HG02870 (cell line): ENCODE results near the gene ERVH48-1.
"Not testable (repeated sequence)": the region's sequence is repeated elsewhere in the genome, so short reads cannot be mapped to it uniquely, and the experiment has no call there.

Experiments used
- ATAC-seq: cut with Tn5 transposase; IDR thresholded peaks from one replicate; pipeline ENCODE4 v1.9.1; 2021; ENCODE audit warnings: mild to moderate bottlenecking, moderate library complexity; ENCODE audit not compliant: unreplicated experiment

ERVH48-1 gene

GRCh38 chr21:42908484-42908883 lies 16.9 kb downstream of the ERVH48-1 start:
- ATAC-seq, result not testable (repeated sequence)

DNA sequence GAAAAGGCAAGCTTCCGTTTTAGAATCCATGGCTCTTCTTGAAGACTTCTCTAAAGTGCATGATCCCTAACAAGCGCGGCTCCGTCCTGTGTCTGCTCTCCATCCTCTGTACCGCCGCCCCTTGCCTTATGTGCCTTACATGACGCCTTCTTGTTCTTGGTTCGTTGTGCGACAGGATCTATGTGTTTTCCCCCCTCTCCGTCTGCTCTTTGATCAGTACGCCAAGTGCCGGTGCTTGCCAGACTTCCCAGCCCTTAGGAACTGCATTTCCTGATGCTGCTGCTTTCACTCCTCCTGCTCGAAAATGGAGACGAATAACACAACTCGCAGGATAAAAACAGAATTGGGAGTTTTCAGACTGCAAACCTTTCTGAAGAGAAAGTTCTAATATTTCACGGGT lies 19.2 kb downstream of the ERVH48-1 start:
- ATAC-seq, result no peak

- no peak for ATAC-seq
These were observed 20.2 kb downstream of the ERVH48-1 start for GRCh38 chr21:42905195-42905594.

GRCh38 chr21:42903817-42904216 lies 21.6 kb downstream of the ERVH48-1 start:
- no peak for ATAC-seq

- ATAC-seq, result no peak
These were observed 25.0 kb downstream of the ERVH48-1 start for GRCh38 chr21:42900446-42900845.

- peak; percentile 88 for ATAC-seq
These were observed 32.3 kb downstream of the ERVH48-1 start, which contains the start of gene NDUFV3 for GRCh38 chr21:42892931-42893755. NDUFV3 (plus strand) TSS chr21:42893309; CDS start chr21:42893334, 25 bp downstream.

DNA sequence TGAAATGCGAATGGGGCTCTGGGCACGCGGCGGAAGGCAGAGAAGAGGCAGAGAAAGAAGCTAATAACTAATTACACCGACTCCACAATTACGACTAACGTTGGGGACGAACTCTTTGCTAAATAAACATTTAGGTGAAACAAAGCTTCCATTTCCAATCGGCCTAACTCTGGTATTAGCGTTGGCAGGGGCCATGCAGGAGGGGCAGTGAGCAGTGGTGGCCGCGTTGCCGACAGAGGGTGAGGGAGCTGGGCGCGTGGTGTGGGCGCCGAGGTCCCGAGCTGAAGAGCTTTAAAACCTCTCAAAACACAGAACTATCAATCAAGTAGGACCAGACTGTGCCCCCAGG lies 32.9 kb downstream of the ERVH48-1 start:
- peak; percentile 15 for ATAC-seq

DNA sequence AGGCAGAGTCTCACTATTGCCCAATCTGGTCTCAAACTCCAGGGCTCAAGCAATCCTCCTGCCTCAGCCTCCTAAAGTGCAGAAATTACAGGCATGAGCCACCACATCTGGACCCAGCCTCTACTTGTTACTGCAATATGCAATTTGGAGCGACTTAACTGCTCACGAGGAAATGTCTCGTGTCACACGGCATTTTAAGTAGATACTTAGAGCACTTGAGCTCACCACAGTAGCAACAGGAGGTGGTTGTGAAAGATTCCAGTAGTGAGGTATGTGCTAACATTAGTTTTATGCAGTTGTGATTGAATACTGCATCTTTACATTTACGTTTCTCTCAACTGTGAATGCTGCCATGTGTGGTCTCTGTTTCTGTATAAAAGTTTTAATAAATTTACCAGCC lies 38.1 kb downstream of the ERVH48-1 start:
- ATAC-seq, result no peak

DNA sequence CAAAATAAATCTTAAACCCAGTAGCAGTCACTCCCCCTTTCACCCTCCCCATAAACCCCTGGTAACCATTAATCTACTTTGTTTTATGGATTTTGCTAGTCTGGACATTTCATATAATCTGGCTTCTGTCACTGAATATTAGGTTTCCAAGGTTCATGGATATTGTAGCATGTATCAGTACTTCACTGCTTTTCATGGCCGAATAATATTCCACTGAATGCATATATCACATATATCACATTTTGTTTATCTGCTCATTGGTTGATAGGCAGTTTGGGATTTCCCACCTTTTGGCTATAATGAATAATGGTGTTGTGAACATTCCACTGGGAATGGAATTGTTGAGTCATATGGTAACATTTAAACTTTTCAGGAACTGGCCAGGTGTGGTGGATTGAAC lies 41.5 kb downstream of the ERVH48-1 start:
- ATAC-seq, result no peak

GRCh38 chr21:42880352-42880751 lies 45.1 kb downstream of the ERVH48-1 start:
- ATAC-seq, result no peak

- ATAC-seq, result peak; percentile 83
These were observed 46.2 kb downstream of the ERVH48-1 start, which contains the start of gene WDR4 for GRCh38 chr21:42878993-42879787. WDR4 (minus strand) TSS chr21:42879539; CDS start chr21:42879495, 44 bp downstream.

GRCh38 chr21:42878678-42878992 lies 46.8 kb downstream of the ERVH48-1 start:
- ATAC-seq, result peak; percentile 19

DNA sequence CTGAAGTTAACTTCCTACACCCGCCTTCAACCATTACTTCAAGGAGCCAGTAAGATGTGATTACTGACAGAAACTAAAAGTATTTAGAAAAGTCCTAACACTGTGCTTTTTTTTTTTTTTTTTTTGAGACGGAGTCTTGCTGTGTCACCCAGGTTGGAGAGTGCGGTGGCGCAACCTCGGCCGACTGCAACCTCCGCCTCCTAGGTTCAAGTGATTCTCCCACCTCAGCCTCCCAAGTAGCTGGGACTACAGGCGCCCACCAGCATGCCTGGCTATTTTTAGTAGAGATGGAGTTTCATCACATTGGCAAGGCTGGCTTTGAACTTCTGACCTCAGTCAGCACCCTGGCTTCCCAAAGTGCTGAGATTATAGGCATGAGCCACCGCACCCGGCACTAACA lies 49.6 kb downstream of the ERVH48-1 start:
- ATAC-seq, result not testable (repeated sequence)

GRCh38 chr21:42873096-42873495 lies 52.3 kb downstream of the ERVH48-1 start:
- no peak for ATAC-seq

GRCh38 chr21:42868196-42868595 lies 57.2 kb downstream of the ERVH48-1 start:
- no peak for ATAC-seq
